HK-2 (cell line): ENCODE measurements around the gene RAB40AL.

Experiments
- DNase-seq: peaks from one replicate; pipeline ENCODE4 v3.0.0-alpha.2; 2018; ENCODE audit not compliant: unreplicated experiment

RAB40AL gene

DNA sequence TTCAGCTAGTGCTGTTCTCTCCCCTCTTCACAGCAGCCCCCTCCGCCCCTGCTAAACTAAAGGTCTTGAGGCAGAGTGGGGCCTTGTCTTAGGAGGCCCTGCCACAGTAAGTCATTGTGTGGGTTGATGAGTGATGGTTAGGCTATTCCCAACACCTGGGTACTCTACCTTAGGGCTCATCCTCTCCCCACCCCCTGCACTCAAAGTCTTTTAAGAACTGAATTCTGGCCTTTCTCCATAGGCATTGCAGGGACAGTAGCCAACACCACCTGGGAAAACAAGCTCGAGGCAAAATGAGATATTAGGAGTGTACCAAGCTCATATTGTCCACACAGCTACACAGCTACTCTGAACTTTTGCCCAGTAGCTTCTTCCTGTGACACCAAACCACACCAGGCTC lies 42.5 kb downstream of the RAB40AL start:
- no peak for DNase-seq

- no peak for DNase-seq
Measured at GRCh38 chrX:102983205-102983604, 46.1 kb downstream of the RAB40AL start.

- no peak for DNase-seq
Measured at GRCh38 chrX:102985192-102985591, 48.1 kb downstream of the RAB40AL start.
